B cell (primary cell): ENCODE data around the gene C1orf56. TPM values are rescaled to one million over a fixed set of nuclear protein-coding genes. Genes with fewer than 3 reads are reported as not detected.

Source experiments
- ATAC-seq: fragments of 200-7000 bp; cut with Tn5 transposase; one replicate; pipeline ENCODE4 v1.10.0; 2021; ENCODE audit warnings: low read depth, mild to moderate bottlenecking, moderate number of reproducible peaks, moderate library complexity
- CTCF ChIA-PET: fragments of 350-600 bp; sonication (Branson Sonifier 250); formaldehyde crosslinking; loops from one replicate; lab custom pipeline; 2021; ENCODE audit warnings: antibody characterized with exemption, inconsistent platforms; lab: Charles Lee
- POLR2A ChIA-PET: fragments of 350-600 bp; sonication (Branson Sonifier 250); formaldehyde crosslinking; loops from one replicate; lab custom pipeline; 2021; ENCODE audit warnings: antibody characterized with exemption; lab: Charles Lee
- DNase-seq: peaks from one replicate; pipeline ENCODE4 v3.0.0; 2013
- H2AFZ ChIP-seq: 2 replicates; pipeline ENCODE4 v1.6.1; 2012; ENCODE audit warnings: mild to moderate bottlenecking, low read depth, low read length; ENCODE audit not compliant: insufficient read depth, poor library complexity, severe bottlenecking
- H3K27ac ChIP-seq, 2 donors: 1 replicate in 1 of 2; 2 replicates in 1 of 2; pipeline ENCODE4 v1.5.1; 2012 to 2013; ENCODE audit warnings: low read length in 2 of 2, mild to moderate bottlenecking in 2 of 2, moderate library complexity in 1 of 2
- H3K27me3 ChIP-seq, 4 experiments: fragments of 200-600 bp in 1 of 4; sonication (generic) in 1 of 4; replicated peaks in 1 of 4; 1 replicate in 2 of 4; 2 replicates in 2 of 4; pipeline versions ENCODE4 v1.6.1 to v1.7.0; 2013 to 2016; ENCODE audit warnings: low read length in 3 of 4, mild to moderate bottlenecking in 2 of 4, mixed read lengths in 1 of 4, moderate library complexity in 1 of 4; ENCODE audit not compliant: insufficient read depth in 4 of 4, control insufficient read depth in 3 of 4; ENCODE audit errors: control extremely low read depth in 1 of 4
- H3K36me3 ChIP-seq, 2 experiments: replicated peaks in 1 of 2; 1 replicate in 1 of 2; 2 replicates in 1 of 2; pipeline versions ENCODE4 v1.6.1 to v1.7.1; 2013; ENCODE audit warnings: low read length in 1 of 2; ENCODE audit not compliant: insufficient read depth in 2 of 2, control insufficient read depth in 1 of 2; ENCODE audit errors: control extremely low read depth in 1 of 2, extremely low read depth in 1 of 2
- H3K4me1 ChIP-seq, 2 donors: fragments of 200-600 bp in 1 of 2; sonication (generic) in 1 of 2; 1 replicate in 1 of 2; 2 replicates in 1 of 2; pipeline versions ENCODE4 v1.5.1 to v1.6.1; 2013 to 2017; ENCODE audit warnings: low read length in 2 of 2; ENCODE audit not compliant: control insufficient read depth in 2 of 2, insufficient read depth in 2 of 2
- H3K4me2 ChIP-seq: replicated peaks from 2 replicates; pipeline ENCODE3; 2012; ENCODE audit warnings: mild to moderate bottlenecking, low read depth, low read length; ENCODE audit not compliant: poor library complexity, severe bottlenecking
- H3K4me3 ChIP-seq, 5 experiments: fragments of 200-600 bp in 1 of 5; sonication (generic) in 1 of 5; 1 replicate in 3 of 5; 2 replicates in 2 of 5; pipeline versions ENCODE4 v1.5.1 to v1.7.0; 2011 to 2016; ENCODE audit warnings: low read length in 4 of 5, mild to moderate bottlenecking in 4 of 5, low read depth in 2 of 5, control low read depth in 1 of 5, moderate library complexity in 1 of 5; ENCODE audit not compliant: insufficient read depth in 1 of 5; ENCODE audit errors: control extremely low read depth in 1 of 5, extremely low read depth in 1 of 5
- H3K79me2 ChIP-seq: fragments of 200-600 bp; sonication (generic); one replicate; pipeline ENCODE4 v1.6.0; 2016; ENCODE audit warnings: low read length; ENCODE audit not compliant: control insufficient read depth, insufficient read depth
- H3K9ac ChIP-seq: fragments of 200-600 bp; sonication (generic); 2 replicates; pipeline ENCODE4 v1.6.1; 2017; ENCODE audit warnings: mild to moderate bottlenecking, low read length, moderate library complexity
- H3K9me3 ChIP-seq, 3 donors: one replicate each; pipeline versions ENCODE4 v1.6.1 to v1.7.1; 2013; ENCODE audit warnings: low read length in 2 of 3; ENCODE audit not compliant: control insufficient read depth in 2 of 3, insufficient read depth in 1 of 3; ENCODE audit errors: control extremely low read depth in 1 of 3
- H4K20me1 ChIP-seq: 2 replicates; pipeline ENCODE4 v1.6.0; 2012; ENCODE audit warnings: mild to moderate bottlenecking, low read length; ENCODE audit not compliant: insufficient read depth, control insufficient read depth, poor library complexity, severe bottlenecking
- H3K27ac Mint-ChIP-seq: one replicate; pipeline ENCODE4 v1.8.0; 2021; ENCODE audit warnings: mixed read lengths
- H3K27me3 Mint-ChIP-seq: one replicate; pipeline ENCODE4 v1.8.0; 2021; ENCODE audit warnings: mixed read lengths
- H3K4me1 Mint-ChIP-seq: one replicate; pipeline ENCODE4 v1.8.0; 2021; ENCODE audit warnings: mixed read lengths
- H3K4me3 Mint-ChIP-seq: one replicate; pipeline ENCODE4 v1.8.0; 2021; ENCODE audit warnings: mixed read lengths
- H3K9me3 Mint-ChIP-seq: one replicate; pipeline ENCODE4 v1.8.0; 2022; ENCODE audit warnings: mixed read lengths; ENCODE audit not compliant: insufficient read depth
- CTCF ChIP-seq: fragments of 200-600 bp; IDR thresholded peaks from one replicate; pipeline ENCODE4 v1.8.0; 2022; ENCODE audit warnings: antibody characterized with exemption, mild to moderate bottlenecking
- EZH2 ChIP-seq: IDR thresholded peaks from 2 replicates; pipeline ENCODE4 v1.6.1; 2012; ENCODE audit warnings: borderline replicate concordance, low read depth, mild to moderate bottlenecking, moderate library complexity, low read length; ENCODE audit not compliant: insufficient read depth, poor library complexity, severe bottlenecking
- WGBS: methylation state at CpG from one replicate; pipeline ENCODE4 v1.1.5; 2013; ENCODE audit warnings: missing lambda C conversion rate; ENCODE audit not compliant: insufficient coverage; 5-methylcytosine and 5-hydroxymethylcytosine counted together
- intact Hi-C: fragments of 100-400 bp; cut with micrococcal nuclease; formaldehyde crosslinking; loops from one replicate; pipeline ENCODE4 v1.10.0; 2022
- polyA plus RNA-seq: library from polyadenylated mRNA; depleted of rRNA; stranded (reverse); fragments of >200 nt; gene quantifications from 2 replicates; pipeline ENCODE4 v1.2.3, GENCODE V29; 2012
- total RNA-seq, 2 donors: library from RNA; stranded (reverse); fragments of 120-200 nt in 1 of 2; gene quantifications; 1 replicate in 1 of 2; 2 replicates in 1 of 2; pipeline versions ENCODE4 v1.2.3 to v1.2.4, GENCODE V29; 2013 to 2022

Gene C1orf56
- total and polyA plus RNA-seq, 2 donors (not counting 1 experiment from before 2014, with no cell fraction given) = 2.4 to 4.5 TPM

- peak overlapping the region; percentile 90 for H3K4me3 Mint-ChIP-seq
- DNase-seq = no peak
- H3K79me2 ChIP-seq = peaks cover 61% of the 10 kb centered on the region
Observed at GRCh38 chr1:151007853-151008243, 39.7 kb upstream of the C1orf56 start.

More at GRCh38 chr1:151007853-151008243, 39.7 kb upstream of the C1orf56 start:
- peaks cover 71% of the 10 kb centered on the region for H3K4me1 Mint-ChIP-seq
- H3K27me3 ChIP-seq = no peaks in the 10 kb centered on the region
- H3K4me3 ChIP-seq = peak overlapping the region; percentile 74 to 98 (median 85)
- CTCF ChIA-PET = interaction anchor here (2.4 to 4.0 kb wide), 2 partner anchors 11 to 63 kb away, joined by 8 to 63 read pairs; partner anchors contain the start of gene GABPB2
- intact Hi-C loops = loop anchor here (1.0 to 5.0 kb wide), 8 partner anchors 12 to 772 kb away; partner anchors contain the start of genes ANP32E, CDC42SE1, GABPB2 and LYSMD1
- H3K4me1 ChIP-seq = peaks cover 44 to 59% of the 10 kb centered on the region in 2 donors
- no peaks in the 10 kb centered on the region for H3K27me3 Mint-ChIP-seq
- peak overlapping the region; percentile 97 for H3K4me2 ChIP-seq
- H3K27ac ChIP-seq = peak overlapping the region; percentile 82 to 95
- ATAC-seq = no peak
- no peaks in the 10 kb centered on the region for H3K9me3 ChIP-seq
- POLR2A ChIA-PET = interaction anchor here (0.7 kb wide), 2 partner anchors 62 to 160 kb away, joined by 3 to 5 read pairs; no protein-coding TSS in a partner anchor
- WGBS = 59% methylated on average over 2 of the region's 4 CpGs
- H3K27ac Mint-ChIP-seq = peak overlapping the region; percentile 94
- peak overlapping the region; percentile 98 for H3K9ac ChIP-seq
- peak overlapping the region; percentile 99 for H2AFZ ChIP-seq
- no peaks in the 10 kb centered on the region for H3K9me3 Mint-ChIP-seq
- TF ChIP-seq EZH2 (no peak), CTCF (no peak)
- H4K20me1 ChIP-seq = no peaks in the 10 kb centered on the region
- peaks cover under 1 to 3% of the 10 kb centered on the region in 2 experiments for H3K36me3 ChIP-seq
